Activated CD8-positive, alpha-beta memory T cell treated with anti-CD3 and anti-CD28 coated beads for 36 hours (primary cell): ENCODE results near the gene TAPT1. TPM values are rescaled to one million over a fixed set of nuclear protein-coding genes. Genes with fewer than 3 reads are reported as not detected.

ENCODE experiments used
- CTCF ChIA-PET: fragments of 350-600 bp; sonication (Branson Sonifier 250); formaldehyde crosslinking; loops from one replicate; lab custom pipeline; 2021; ENCODE audit warnings: antibody characterized with exemption; lab: Charles Lee
- POLR2A ChIA-PET: fragments of 350-600 bp; sonication (Branson Sonifier 250); formaldehyde crosslinking; loops from one replicate; lab custom pipeline; 2021; ENCODE audit warnings: antibody characterized with exemption; lab: Charles Lee
- total RNA-seq, 2 experiments: library from RNA; stranded (reverse); gene quantifications; one replicate each; pipeline ENCODE4 v1.2.3, GENCODE V29; 2021

Gene TAPT1
- total RNA-seq, 2 experiments from 2014 or later, result 26.8 to 30.5 TPM

DNA sequence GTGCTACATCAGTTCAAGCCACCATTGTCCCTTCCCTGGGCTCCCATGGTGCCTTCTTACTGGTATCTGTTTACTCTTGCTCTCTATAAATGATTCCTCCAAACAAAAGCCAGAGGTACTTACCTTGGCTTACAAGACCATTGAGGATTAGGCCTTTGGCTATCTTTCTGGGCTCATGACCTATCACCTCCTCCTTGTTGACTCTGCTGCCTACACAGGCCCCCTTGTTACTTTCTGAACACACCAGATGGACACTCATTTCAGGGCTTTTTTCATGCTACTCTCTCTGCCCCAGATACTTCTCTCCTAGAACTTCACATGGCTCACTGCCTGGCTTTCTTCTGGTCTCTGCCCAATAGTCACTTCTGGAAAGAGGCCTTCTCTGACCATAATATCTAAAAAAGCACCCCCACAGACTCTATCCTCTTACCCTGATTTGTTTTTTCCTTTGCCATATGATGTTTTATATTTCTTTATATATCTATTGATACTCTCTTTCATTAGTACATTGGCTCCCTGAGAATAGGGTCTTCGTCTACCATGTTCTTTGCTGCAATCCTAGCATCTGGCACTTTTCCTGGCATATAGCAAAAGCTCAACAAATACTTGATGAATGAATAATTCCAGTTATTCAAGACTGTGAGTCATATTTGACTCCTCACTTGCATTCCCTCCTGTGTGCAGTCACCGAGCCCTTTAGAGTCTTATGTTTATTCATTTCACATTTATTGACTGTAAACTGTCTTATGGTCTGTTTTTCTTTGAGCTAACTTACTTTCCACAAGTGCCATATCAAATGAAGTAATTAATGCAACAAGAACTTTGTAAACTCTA is 27.1 kb upstream of the TAPT1 start:
- CTCF ChIA-PET, result no interaction called here
- POLR2A ChIA-PET, result interaction anchor here (0.6 to 0.7 kb wide), 2 partner anchors 257 to 650 kb away, joined by 4 to 6 read pairs; no protein-coding TSS in a partner anchor

DNA sequence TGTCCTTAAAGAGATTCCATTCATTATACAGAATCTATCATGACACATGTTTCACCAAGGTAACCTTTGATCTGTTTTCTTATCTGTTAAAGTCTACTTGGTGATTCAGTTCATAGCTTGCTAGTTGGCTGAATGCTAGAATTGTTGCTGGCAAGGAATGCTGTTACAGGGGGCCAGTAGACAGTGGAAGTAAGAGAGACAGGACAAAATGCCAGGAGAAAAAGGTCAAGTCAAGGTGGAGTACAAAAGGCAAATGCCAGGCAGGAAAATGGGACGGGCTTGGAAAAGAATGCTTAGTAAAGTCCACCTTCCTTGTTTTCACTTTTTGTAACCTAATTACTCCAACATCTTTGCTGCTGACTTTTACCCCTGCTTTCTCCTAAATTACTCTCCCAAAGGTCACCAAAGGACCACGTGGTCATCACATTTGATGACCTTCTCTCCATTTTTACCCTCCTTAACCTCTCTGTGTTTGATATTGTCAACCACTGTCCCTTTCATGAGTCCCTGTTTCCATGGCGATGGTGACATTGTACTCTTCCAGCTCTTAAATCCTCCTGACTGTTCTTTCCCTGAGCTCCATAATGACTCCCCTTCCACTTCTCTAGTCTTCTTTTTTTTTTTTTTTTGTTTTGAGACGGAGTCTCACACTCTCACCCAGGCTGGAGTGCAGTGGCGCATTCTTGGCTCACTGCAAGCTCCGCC is 24.5 kb upstream of the TAPT1 start:
- POLR2A ChIA-PET, result interaction anchor here (0.6 kb wide), 1 partner anchor 15 kb away, joined by 3 read pairs; no protein-coding TSS in a partner anchor
- CTCF ChIA-PET, result interaction anchor here (0.6 to 1.3 kb wide), 2 partner anchors 14 to 641 kb away, joined by 4 to 5 read pairs; no protein-coding TSS in a partner anchor

DNA sequence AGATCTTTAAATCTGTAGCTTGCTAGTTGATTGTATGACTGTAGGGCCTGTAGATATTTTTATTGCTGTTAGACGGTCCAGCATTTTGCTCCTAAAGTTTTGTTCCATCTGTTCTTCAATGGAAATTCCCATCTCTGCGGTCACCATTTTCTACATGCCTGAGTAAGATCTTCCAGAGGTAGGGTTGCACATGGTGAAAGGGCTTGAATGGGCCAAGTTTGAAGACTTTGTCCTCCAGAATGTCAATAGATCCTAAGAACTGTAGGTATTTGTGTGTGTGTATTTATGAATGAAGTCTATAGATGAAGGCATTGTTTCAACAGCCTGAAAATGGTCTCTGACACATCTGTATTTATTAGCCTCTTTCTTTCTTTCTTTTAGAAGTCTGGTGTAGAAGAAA is 22.3 kb upstream of the TAPT1 start:
- ChIA-PET POLR2A (no interaction called here), CTCF (no interaction called here)

DNA sequence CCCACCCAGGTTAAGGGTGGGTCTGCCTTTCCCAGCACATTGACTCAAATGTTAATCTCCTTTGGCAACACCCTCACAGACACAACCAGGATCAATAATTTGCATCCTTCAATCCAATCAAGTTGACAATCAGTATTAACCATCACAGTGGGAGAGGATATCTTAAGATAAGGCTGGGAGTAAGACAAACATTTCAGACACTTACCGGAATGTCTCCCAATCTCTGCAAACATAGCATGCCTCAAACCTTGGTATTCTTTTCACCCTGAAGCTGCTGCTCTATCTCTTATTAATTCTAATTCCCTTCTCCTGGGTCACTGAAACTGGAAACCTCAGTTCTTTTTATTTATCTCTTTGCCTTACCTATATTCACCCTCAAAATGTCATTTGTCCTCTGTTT is 19.0 kb upstream of the TAPT1 start:
- ChIA-PET CTCF (interaction anchor here (1.6 kb wide), 1 partner anchor 20 kb away, joined by 3 read pairs; no protein-coding TSS in a partner anchor), POLR2A (no interaction called here)

DNA sequence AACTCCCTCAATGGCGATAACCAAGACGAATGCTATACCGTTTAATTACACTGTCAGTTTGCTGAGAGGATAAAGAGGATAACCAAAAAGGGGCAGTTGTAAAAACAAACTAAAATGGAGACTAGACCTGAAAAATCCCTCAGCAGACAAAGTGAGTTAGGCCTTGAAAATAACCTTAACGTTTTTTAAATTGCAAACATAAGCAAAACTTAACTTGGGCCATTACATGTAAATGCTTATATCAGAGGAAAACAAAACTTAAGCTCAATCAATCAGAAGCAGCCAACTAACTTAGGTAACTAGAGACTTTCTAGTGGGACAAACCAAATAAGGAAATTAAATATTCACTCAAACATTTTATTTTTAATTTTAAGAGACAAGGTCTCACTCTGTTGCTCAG is 17.0 kb upstream of the TAPT1 start:
- ChIA-PET CTCF (no interaction called here), POLR2A (no interaction called here)

DNA sequence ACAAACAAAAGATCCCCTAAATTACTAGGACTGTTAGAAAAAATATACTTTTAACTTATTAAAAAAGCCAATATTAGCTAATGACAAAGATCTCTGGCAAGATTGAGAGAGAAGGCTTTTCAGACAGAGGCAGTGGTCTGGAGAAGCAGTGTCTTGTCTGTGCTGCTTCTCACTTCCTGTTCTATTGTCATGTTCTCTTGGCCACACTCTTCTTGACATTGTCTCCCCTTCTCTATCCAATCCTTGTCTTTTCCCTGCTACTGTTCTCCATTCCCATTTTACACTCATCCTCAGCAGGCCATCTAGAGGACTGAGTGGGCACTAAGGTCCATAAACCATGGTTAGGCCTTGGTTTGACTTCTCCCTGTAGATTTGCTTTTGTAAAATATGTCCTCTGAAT is 14.0 kb upstream of the TAPT1 start:
- ChIA-PET CTCF (no interaction called here), POLR2A (no interaction called here)

DNA sequence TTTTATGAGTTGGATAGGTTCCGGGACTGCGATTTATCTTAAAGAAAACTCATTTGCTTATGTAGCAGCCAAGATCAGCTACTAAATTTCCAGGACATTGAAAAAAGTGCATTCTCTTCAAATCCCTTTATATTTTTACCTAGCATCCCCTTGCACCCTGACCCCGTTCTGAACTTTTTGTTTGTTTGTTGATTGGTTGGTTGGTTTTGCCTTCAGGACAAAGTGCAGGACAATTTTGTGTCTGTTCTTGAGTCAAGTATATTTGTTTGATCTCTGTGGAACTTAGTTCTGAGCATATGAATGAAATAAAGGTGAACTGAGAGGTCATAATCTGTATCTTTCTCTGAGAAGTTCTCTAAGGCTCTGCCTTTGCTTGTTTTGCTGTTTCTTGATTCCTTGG is 12.8 kb upstream of the TAPT1 start:
- ChIA-PET POLR2A (no interaction called here), CTCF (no interaction called here)

DNA sequence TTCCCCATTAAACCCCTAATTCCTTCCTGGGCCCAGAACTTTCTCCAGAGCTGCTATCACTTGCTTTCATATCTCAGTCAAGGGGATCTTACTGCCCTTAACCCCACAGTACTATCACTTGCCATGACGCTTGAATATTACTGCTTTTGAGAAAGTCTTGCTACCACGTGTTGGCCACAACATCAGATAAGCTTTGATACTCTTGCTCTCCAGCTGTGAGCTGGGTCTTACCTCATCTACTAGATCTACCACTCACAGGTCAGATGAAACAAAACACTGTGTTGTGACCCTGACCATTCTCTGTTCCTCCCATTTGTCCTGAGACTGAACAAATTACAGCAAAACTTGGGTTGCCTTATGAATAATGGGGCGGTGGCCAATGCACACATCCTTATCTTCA is 12.1 kb upstream of the TAPT1 start:
- CTCF ChIA-PET, result no interaction called here
- POLR2A ChIA-PET, result no interaction called here

DNA sequence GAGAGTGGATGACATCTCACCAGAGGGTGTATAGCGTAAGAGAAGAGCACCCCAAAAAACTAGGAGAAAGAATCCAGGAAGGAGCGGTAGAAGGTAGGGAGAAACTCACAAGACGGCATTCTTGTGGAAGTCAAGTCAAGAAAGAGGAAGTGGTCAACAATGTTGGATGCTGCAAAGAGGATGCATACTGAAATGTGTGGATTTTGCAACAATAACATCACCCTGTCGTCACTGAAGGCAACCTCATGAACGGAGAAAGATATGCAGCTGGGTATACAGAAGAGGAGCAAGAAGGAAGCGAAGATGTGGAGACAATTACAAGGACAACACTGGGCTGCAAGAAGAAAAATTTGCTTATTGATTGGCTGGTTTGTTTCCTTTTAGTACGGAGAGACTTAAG is 11.4 kb upstream of the TAPT1 start:
- ChIA-PET POLR2A (no interaction called here), CTCF (no interaction called here)

DNA sequence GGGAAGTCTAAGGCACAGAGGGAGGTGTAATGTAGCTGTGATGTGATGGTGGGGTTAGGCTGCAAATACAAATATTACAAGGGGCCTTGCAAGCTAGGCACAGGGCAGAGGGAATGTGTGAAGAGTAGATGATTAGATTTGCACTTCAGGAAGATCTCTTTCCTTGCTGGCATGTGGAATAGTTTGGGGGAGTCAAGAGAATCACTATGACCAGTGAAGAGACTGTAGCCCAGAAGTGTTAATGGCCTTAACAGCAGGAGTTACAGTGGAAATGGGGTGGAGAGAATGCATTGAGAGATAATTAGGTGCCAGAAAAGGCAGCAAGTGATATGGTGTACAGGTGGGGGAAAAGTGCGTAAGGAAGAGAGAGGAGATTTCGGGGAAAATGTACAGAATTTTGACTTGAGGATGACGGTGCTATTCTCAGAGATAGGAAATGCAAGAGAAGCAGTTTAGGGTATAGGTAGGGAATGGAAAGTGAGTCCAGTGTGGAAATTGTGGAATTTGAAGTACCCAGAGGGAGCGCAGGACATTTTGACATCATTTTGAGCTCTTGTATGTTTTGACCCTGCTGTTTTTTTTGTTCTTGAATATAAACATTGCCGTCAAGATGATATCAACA is 10.2 kb upstream of the TAPT1 start:
- ChIA-PET CTCF (no interaction called here), POLR2A (no interaction called here)

DNA sequence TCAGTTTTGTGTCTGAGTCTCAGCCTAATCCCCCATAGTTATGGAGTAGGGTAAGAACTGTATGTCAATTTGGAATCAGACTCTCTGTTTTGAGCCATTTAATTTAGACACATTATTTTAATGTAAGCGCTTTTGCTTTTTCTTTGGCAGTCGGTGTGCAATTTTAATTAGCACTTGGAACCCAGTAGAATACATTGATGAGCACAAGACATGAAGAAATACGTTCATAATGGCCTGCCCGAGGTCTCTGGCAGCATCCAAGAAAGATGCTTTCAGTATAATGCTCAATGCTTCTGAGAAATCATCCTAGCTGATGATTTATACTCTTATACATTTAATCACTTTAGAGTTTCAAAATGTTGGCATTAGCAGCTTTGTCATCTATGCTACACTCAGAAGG is 8.9 kb upstream of the TAPT1 start:
- CTCF ChIA-PET, result interaction anchor here (0.6 kb wide), 1 partner anchor 15 kb away, joined by 3 read pairs; no protein-coding TSS in a partner anchor
- POLR2A ChIA-PET, result no interaction called here

DNA sequence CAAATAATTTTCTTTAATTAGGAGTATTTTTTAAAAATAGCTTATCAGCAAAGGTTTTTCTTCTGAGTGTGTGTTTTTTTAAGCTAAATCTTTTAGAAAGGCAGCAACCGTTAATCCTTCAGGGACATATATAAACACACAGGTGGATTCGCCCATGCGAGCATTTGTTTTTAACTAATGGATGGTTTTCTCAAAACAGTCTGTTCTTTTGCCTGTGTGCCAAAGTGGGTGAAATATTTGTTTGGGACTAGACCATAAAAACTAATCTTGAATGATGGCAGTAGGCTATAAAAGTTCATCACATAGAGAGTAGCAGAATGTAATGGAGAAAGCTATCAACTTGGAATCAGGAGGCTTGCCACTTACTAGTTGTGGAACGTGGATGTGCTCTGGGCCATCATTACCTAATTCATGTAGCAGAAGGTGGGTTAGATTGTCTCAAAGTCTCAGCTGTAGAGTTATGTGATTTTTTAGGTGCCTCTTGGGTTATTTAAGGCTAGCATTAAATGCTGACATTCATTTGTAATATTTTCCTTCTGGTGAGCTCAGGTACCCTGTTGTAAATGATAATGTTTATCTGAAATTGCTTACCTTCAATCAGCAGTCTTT is 7.4 kb upstream of the TAPT1 start:
- CTCF ChIA-PET, result no interaction called here
- POLR2A ChIA-PET, result interaction anchor here (0.6 kb wide), 1 partner anchor 175 kb away, joined by 4 read pairs; no protein-coding TSS in a partner anchor

DNA sequence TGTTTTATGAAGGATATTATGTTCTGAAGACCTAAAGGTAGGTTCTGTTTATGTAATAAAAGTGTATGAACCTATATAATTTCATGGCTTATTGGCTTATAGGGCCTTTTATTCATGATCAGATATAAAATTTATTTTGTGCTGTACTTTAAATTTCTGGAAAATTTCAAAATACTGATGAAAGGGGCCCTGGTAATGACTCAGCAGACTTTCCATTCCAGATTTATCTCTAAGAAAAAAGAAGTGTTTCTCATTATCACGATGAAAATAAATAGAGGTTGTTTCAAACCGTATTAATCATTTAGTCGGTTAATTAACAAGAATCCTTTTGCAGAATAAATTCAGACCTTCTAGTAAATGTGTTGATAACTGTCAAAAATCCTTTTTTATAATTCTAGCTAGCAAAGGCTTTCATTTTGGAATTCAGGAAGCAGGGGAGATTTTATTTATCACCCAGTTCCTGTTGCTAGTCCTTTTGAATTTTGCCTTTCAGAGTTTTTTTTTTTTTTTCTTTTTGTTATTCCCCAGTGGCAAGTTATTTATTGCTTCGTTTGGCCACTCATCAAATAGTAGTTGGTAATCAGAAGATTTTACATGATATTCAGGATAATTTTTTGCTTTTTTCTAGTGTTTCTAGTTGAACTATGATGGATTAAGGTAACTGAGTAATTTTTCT is 5.4 kb upstream of the TAPT1 start:
- ChIA-PET POLR2A (no interaction called here), CTCF (no interaction called here)

DNA sequence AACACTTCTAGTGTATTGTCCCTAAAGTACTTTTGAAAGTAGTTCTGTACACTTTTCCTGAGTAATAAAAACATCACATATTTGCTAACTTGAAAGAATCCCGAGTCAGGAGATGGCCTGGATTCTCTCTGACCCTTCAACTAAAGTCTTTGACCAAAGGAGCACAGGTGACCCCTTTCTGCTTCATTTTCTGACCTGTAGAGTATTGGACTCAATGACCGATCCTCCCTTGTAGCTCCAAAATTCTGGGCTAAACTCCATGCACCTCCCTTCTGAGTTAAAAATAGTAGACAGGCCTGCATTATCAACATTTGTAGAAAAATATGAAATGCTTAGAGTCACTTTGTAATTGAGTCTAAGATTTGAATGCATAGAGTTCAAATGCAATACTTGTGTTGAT is 4.0 kb upstream of the TAPT1 start:
- ChIA-PET POLR2A (no interaction called here), CTCF (no interaction called here)

DNA sequence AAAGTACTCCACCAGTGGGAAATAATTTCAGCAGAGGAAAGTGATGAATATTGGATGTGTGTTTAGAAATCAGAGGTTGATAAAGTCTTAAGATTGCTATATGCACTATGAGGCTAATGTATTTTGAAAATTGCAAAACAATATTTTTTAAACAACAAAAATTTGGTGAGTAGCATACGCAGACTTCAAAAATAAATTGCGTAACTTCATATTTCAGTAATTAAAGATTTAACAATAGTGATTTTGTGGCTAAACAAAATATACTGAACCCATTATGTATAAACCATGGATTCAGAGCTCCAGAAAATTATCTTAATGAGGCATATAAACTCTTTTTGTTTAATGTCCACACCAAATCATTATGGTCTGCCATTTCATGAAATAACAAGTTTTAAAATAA is 3.3 kb upstream of the TAPT1 start:
- CTCF ChIA-PET, result no interaction called here

DNA sequence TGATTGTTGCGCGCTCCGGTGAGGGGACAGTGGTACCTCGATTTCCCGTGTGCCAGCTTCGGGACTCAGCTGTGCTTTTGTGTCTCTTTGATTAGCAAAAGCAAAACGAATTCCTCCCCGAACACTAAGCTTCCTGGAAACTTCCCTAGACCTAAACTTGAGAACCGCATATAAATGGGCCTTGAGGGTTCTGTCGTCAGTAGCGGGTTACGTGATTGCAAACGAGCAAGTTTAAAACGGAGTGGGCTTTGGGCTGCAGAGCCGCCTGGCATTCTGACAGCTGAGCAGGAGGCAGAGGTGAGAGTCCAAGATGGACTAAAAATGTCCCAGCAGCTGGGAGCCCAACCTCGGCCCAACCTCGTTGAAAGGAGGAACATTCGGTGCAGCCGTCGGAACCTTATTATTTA is 1.2 kb upstream of the TAPT1 start:
- ChIA-PET POLR2A (interaction anchor here (0.6 to 1.2 kb wide), 2 partner anchors 30 to 546 kb away, joined by 3 read pairs; no protein-coding TSS in a partner anchor), CTCF (interaction anchor here (1.6 kb wide), 1 partner anchor 37 kb away, joined by 5 read pairs; no protein-coding TSS in a partner anchor)

More for the DNA sequence above, 3.3 kb upstream of the TAPT1 start:
- POLR2A ChIA-PET, result no interaction called here

DNA sequence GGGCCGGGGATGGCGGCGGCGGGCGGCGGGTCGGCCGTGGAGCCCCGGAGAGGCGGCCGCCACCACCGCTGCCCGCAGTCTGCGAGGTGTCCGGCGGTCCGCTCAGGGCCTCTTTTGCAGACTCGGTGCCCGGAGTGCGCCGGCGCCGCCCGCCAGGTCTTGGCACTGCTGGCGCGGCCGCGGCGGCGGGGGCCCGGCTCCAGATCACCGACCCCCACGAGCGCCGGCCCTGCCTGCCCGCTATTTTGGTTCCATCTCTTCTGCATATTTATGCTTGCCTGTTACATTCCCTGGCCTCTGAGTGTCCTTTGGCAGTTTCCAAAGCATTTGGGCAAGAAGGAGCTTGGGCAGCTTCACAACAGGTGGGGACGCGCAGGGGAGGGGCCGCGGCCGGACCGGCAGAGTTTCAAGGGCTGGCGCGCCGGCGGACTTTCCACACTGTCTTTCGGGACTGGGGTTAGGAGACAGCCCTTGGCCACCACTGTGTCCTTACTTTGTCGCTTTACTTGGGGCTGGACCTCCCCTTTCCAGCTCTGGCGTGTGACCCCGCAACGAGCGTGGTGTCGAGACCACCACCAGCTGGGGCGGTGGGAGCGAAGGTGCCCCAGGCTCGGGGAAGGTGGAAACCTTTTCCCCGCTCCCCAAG is 668 bp upstream of the TAPT1 start:
- CTCF ChIA-PET, result interaction anchor here (1.6 kb wide), 1 partner anchor 38 kb away, joined by 5 read pairs; no protein-coding TSS in a partner anchor
- POLR2A ChIA-PET, result interaction anchor here (0.6 to 1.2 kb wide), 3 partner anchors 31 to 1219 kb away, joined by 3 read pairs; no protein-coding TSS in a partner anchor

DNA sequence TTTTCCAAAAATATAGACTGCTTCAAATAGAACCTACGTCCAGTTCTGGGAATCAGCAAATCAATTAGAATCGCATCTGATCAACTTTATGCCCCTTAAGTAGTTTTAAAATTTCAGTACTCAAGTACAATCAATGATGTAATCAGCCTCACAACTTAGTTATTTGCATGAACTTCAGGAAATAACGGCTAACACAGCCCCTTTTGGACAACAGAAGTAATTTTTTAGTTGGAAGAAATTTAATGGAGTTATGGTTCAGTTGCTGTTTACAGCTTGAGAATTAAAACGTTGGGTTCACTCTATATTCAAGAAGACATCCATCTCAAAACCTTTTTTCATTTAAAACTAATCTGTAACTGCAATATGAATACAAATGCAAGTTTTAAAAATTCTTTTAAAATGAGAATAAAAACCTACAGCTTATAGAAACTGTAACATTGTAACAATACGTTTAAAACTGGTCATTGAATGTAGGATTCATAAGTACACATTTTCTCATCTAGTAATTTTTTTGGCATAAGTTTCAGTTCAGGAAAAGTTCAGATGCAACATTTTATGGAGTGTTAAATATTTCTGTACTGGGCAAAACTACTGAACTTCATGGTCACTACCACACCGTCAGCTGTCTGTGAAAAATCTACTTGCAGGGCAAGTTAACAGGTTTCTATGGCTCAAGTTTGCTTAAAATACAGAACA is 956 bp downstream of the TAPT1 start:
- ChIA-PET CTCF (no interaction called here), POLR2A (no interaction called here)
